Activated B cell treated with CpG ODN at 0.5 μM for 24 hours (primary cell): ENCODE data around the gene ARNT2. TPM values are rescaled to one million over a fixed set of nuclear protein-coding genes. Genes with fewer than 3 reads are reported as not detected.

Source experiments
- ATAC-seq: fragments of 200-7000 bp; cut with Tn5 transposase; one replicate; pipeline ENCODE4 v1.10.0; 2021; ENCODE audit warnings: low read depth, mild to moderate bottlenecking, moderate library complexity
- CTCF ChIA-PET: fragments of 350-600 bp; sonication (Branson Sonifier 250); formaldehyde crosslinking; loops from one replicate; lab custom pipeline; 2021; ENCODE audit warnings: antibody characterized with exemption; lab: Charles Lee
- POLR2A ChIA-PET: fragments of 350-600 bp; sonication (Branson Sonifier 250); formaldehyde crosslinking; loops from one replicate; lab custom pipeline; 2021; ENCODE audit warnings: antibody characterized with exemption; lab: Charles Lee
- DNase-seq: peaks from one replicate; pipeline ENCODE4 v3.0.0; 2022
- H3K27ac Mint-ChIP-seq: one replicate; pipeline ENCODE4 v1.8.0; 2020; ENCODE audit warnings: mixed read lengths
- H3K27me3 Mint-ChIP-seq: one replicate; pipeline ENCODE4 v1.8.0; 2021; ENCODE audit warnings: mixed read lengths
- H3K36me3 Mint-ChIP-seq: one replicate; pipeline ENCODE4 v1.8.0; 2021; ENCODE audit warnings: low read depth, mixed read lengths
- H3K4me1 Mint-ChIP-seq: one replicate; pipeline ENCODE4 v1.8.0; 2021; ENCODE audit warnings: mixed read lengths
- H3K4me3 Mint-ChIP-seq: one replicate; pipeline ENCODE4 v1.8.0; 2020; ENCODE audit warnings: mild to moderate bottlenecking, mixed read lengths
- H3K9me3 Mint-ChIP-seq: one replicate; pipeline ENCODE4 v1.8.0; 2020; ENCODE audit warnings: mixed read lengths
- CTCF ChIP-seq: fragments of 200-600 bp; IDR thresholded peaks from one replicate; pipeline ENCODE4 v1.8.0; 2022; ENCODE audit warnings: antibody characterized with exemption, mild to moderate bottlenecking
- intact Hi-C: fragments of 100-400 bp; cut with micrococcal nuclease; formaldehyde crosslinking; loops from one replicate; pipeline ENCODE4 v1.15.1; 2024
- total RNA-seq: library from RNA; stranded (reverse); gene quantifications from 2 replicates; pipeline ENCODE4 v1.2.3, GENCODE V29; 2022

Gene ARNT2
- total RNA-seq, 1 donor from 2014 or later: not detected

- TF ChIP-seq CTCF: no peak
- Mint-ChIP-seq H3K27ac (no peak overlapping the region), H3K36me3 (no peaks in the 10 kb centered on the region), H3K27me3 (peaks cover 2% of the 10 kb centered on the region), H3K4me1 (no peaks in the 10 kb centered on the region), H3K9me3 (no peaks in the 10 kb centered on the region), H3K4me3 (no peak overlapping the region)
- intact Hi-C loops: no loop called here
- ATAC-seq (no peak), DNase-seq (no peak)
- ChIA-PET CTCF (no interaction called here), POLR2A (no interaction called here)
These were observed 29.7 kb downstream of the ARNT2 start for GRCh38 chr15:80433836-80434235.

GRCh38 chr15:80434926-80435720 is 30.9 kb downstream of the ARNT2 start:
- no peak for TF ChIP-seq CTCF
- DNase-seq (no peak), ATAC-seq (no peak)
- no peaks in the 10 kb centered on the region for H3K9me3 Mint-ChIP-seq
- CTCF ChIA-PET: no interaction called here
- peaks cover 1% of the 10 kb centered on the region for H3K27me3 Mint-ChIP-seq
- H3K4me1 Mint-ChIP-seq: no peaks in the 10 kb centered on the region
- no peak overlapping the region for H3K27ac Mint-ChIP-seq
- no peaks in the 10 kb centered on the region for H3K36me3 Mint-ChIP-seq
- POLR2A ChIA-PET: no interaction called here
- intact Hi-C loops: no loop called here
- no peak overlapping the region for H3K4me3 Mint-ChIP-seq

- TF ChIP-seq CTCF: no peak
- H3K27me3 Mint-ChIP-seq: peaks cover 5% of the 10 kb centered on the region
- intact Hi-C loops: no loop called here
- H3K4me3 Mint-ChIP-seq: no peak overlapping the region
- no peaks in the 10 kb centered on the region for H3K4me1 Mint-ChIP-seq
- DNase-seq (no peak), ATAC-seq (no peak)
- CTCF ChIA-PET: no interaction called here
- H3K27ac Mint-ChIP-seq: no peak overlapping the region
- POLR2A ChIA-PET: no interaction called here
- no peaks in the 10 kb centered on the region for H3K36me3 Mint-ChIP-seq
- no peaks in the 10 kb centered on the region for H3K9me3 Mint-ChIP-seq
These were observed 32.5 kb downstream of the ARNT2 start for GRCh38 chr15:80436511-80437307.

- CTCF ChIA-PET: no interaction called here
- intact Hi-C loops: no loop called here
- H3K4me3 Mint-ChIP-seq: no peak overlapping the region
- no peaks in the 10 kb centered on the region for H3K36me3 Mint-ChIP-seq
- H3K9me3 Mint-ChIP-seq: no peaks in the 10 kb centered on the region
- ATAC-seq (no peak), DNase-seq (no peak)
- no peak for TF ChIP-seq CTCF
- H3K4me1 Mint-ChIP-seq: no peaks in the 10 kb centered on the region
- peaks cover 8% of the 10 kb centered on the region for H3K27me3 Mint-ChIP-seq
- POLR2A ChIA-PET: no interaction called here
- H3K27ac Mint-ChIP-seq: no peak overlapping the region
These were observed 33.2 kb downstream of the ARNT2 start for GRCh38 chr15:80437334-80437891.

- no peaks in the 10 kb centered on the region for H3K4me1 Mint-ChIP-seq
- POLR2A ChIA-PET: no interaction called here
These were observed 35.0 kb downstream of the ARNT2 start for GRCh38 chr15:80439140-80439539.

More at GRCh38 chr15:80439140-80439539, 35.0 kb downstream of the ARNT2 start:
- CTCF ChIA-PET: no interaction called here
- H3K36me3 Mint-ChIP-seq: no peaks in the 10 kb centered on the region
- H3K27ac Mint-ChIP-seq: no peak overlapping the region
- intact Hi-C loops: no loop called here
- no peak for TF ChIP-seq CTCF
- ATAC-seq (no peak), DNase-seq (no peak)
- no peak overlapping the region for H3K4me3 Mint-ChIP-seq
- peaks cover 8% of the 10 kb centered on the region for H3K27me3 Mint-ChIP-seq
- no peaks in the 10 kb centered on the region for H3K9me3 Mint-ChIP-seq
